Osteocyte (in vitro differentiated cells): ENCODE results near the gene CDYL. TPM values are rescaled to one million over a fixed set of nuclear protein-coding genes. Genes with fewer than 3 reads are reported as not detected.

Experiments
- DNase-seq: peaks from one replicate; pipeline ENCODE4 v3.0.0; 2021; ENCODE audit warnings: mixed read lengths; ENCODE audit not compliant: unreplicated experiment; ENCODE audit errors: extremely low spot score
- H3K27ac Mint-ChIP-seq: one replicate; pipeline ENCODE4 v1.8.0; 2021; ENCODE audit warnings: mild to moderate bottlenecking, mixed read lengths; ENCODE audit not compliant: unreplicated experiment
- H3K27me3 Mint-ChIP-seq: one replicate; pipeline ENCODE4 v1.8.0; 2021; ENCODE audit warnings: mixed read lengths; ENCODE audit not compliant: unreplicated experiment
- H3K36me3 Mint-ChIP-seq: one replicate; pipeline ENCODE4 v1.8.0; 2021; ENCODE audit warnings: mixed read lengths; ENCODE audit not compliant: unreplicated experiment
- H3K4me1 Mint-ChIP-seq: one replicate; pipeline ENCODE4 v1.8.0; 2021; ENCODE audit warnings: mixed read lengths; ENCODE audit not compliant: unreplicated experiment
- H3K4me3 Mint-ChIP-seq: one replicate; pipeline ENCODE4 v1.8.0; 2021; ENCODE audit warnings: mild to moderate bottlenecking, moderate library complexity, mixed read lengths; ENCODE audit not compliant: unreplicated experiment
- H3K9me3 Mint-ChIP-seq: one replicate; pipeline ENCODE4 v1.8.0; 2021; ENCODE audit warnings: mixed read lengths; ENCODE audit not compliant: unreplicated experiment
- CTCF ChIP-seq: fragments of 200-600 bp; sonication (generic); IDR thresholded peaks from 2 replicates; pipeline ENCODE4 v1.5.0; 2021; ENCODE audit warnings: antibody characterized with exemption, mild to moderate bottlenecking, moderate library complexity
- total RNA-seq: library from RNA; stranded (reverse); gene quantifications from 2 replicates; pipeline ENCODE4 v1.2.1, GENCODE V29; 2021

The CDYL gene
- total RNA-seq, 1 donor from 2014 or later, result 39.8 TPM

- H3K4me3 Mint-ChIP-seq, result no peak overlapping the region
- H3K9me3 Mint-ChIP-seq, result no peaks in the 10 kb centered on the region
- no peak overlapping the region for H3K27ac Mint-ChIP-seq
- no peak for TF ChIP-seq CTCF
- H3K27me3 Mint-ChIP-seq, result no peaks in the 10 kb centered on the region
- no peaks in the 10 kb centered on the region for H3K36me3 Mint-ChIP-seq
- no peak for DNase-seq
- peaks cover 11% of the 10 kb centered on the region for H3K4me1 Mint-ChIP-seq
These were observed 108.6 kb downstream of the CDYL start for GRCh38 chr6:4884646-4885340.

- peaks cover 14% of the 10 kb centered on the region for H3K4me1 Mint-ChIP-seq
- TF ChIP-seq CTCF, result no peak
- DNase-seq, result no peak
- no peaks in the 10 kb centered on the region for H3K27me3 Mint-ChIP-seq
- no peaks in the 10 kb centered on the region for H3K36me3 Mint-ChIP-seq
- H3K9me3 Mint-ChIP-seq, result no peaks in the 10 kb centered on the region
- no peak overlapping the region for H3K27ac Mint-ChIP-seq
- H3K4me3 Mint-ChIP-seq, result no peak overlapping the region
These were observed 109.2 kb downstream of the CDYL start for GRCh38 chr6:4885341-4885933.

- H3K9me3 Mint-ChIP-seq, result no peaks in the 10 kb centered on the region
- H3K36me3 Mint-ChIP-seq, result peaks cover 15% of the 10 kb centered on the region
- DNase-seq, result no peak
- TF ChIP-seq CTCF, result no peak
- peaks cover 9% of the 10 kb centered on the region for H3K4me1 Mint-ChIP-seq
- H3K27ac Mint-ChIP-seq, result no peak overlapping the region
- no peaks in the 10 kb centered on the region for H3K27me3 Mint-ChIP-seq
- no peak overlapping the region for H3K4me3 Mint-ChIP-seq
These were observed 112.6 kb downstream of the CDYL start for GRCh38 chr6:4888841-4889240.

- H3K4me3 Mint-ChIP-seq, result no peak overlapping the region
- no peak for TF ChIP-seq CTCF
- peaks cover 19% of the 10 kb centered on the region for H3K36me3 Mint-ChIP-seq
- no peaks in the 10 kb centered on the region for H3K27me3 Mint-ChIP-seq
- no peak overlapping the region for H3K27ac Mint-ChIP-seq
- DNase-seq, result no peak
- peaks cover 9% of the 10 kb centered on the region for H3K4me1 Mint-ChIP-seq
- no peaks in the 10 kb centered on the region for H3K9me3 Mint-ChIP-seq
These were observed 113.5 kb downstream of the CDYL start for GRCh38 chr6:4889701-4890100.

- no peak for TF ChIP-seq CTCF
- no peak overlapping the region for H3K27ac Mint-ChIP-seq
- peaks cover 19% of the 10 kb centered on the region for H3K36me3 Mint-ChIP-seq
- no peak for DNase-seq
- no peak overlapping the region for H3K4me3 Mint-ChIP-seq
- H3K4me1 Mint-ChIP-seq, result peaks cover 9% of the 10 kb centered on the region
- H3K27me3 Mint-ChIP-seq, result no peaks in the 10 kb centered on the region
- no peaks in the 10 kb centered on the region for H3K9me3 Mint-ChIP-seq
These were observed 114.0 kb downstream of the CDYL start for GRCh38 chr6:4890191-4890590.
